ENCODE results near the gene ASAH2B.

Gene ASAH2B

DNA sequence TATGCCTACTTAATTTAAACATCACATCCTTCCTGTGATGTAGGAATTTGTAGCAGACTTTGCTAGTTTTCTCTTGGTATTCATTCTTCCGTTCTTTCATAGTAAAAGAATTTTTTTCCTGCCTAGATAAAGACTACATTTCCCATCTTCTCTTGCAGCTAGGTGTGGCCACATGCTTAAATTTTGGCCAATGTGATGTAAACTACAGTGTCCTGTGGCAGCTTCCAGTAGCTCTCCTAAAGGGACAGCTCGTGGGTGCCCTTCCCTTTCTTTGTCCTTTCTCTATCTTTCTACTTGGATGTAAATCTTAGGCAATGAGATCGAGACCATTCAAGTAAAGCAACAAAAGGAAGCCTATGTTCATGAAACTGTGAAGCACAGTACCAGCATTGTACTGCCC lies 58.6 kb downstream of the ASAH2B start:
- DNase-seq (ENCODE audit: low read depth in 2 of 2): no peak

DNA sequence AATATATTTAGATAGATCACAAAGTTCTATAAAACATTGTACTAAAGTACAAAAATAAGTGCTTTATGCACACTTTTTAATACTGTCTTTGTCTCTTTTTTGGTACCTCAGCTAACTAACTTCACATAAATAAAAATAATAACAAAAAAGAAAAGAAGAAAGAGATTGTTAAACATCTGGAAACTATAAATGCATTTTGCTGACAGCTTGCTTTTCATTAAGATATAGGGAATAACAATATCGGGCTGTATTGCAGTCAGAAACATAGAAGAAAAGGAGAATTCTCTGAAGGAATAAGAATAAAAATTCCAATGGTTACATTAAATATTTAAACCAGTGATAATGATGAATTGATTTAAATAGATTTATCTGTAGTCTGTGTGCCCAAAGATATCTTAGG lies 59.9 kb downstream of the ASAH2B start:
- no peak for DNase-seq (ENCODE audit: low read depth in 2 of 2)

- no peak for DNase-seq (ENCODE audit: low read depth in 2 of 2)
These were observed 66.4 kb downstream of the ASAH2B start for GRCh38 chr10:50805981-50806622.

DNA sequence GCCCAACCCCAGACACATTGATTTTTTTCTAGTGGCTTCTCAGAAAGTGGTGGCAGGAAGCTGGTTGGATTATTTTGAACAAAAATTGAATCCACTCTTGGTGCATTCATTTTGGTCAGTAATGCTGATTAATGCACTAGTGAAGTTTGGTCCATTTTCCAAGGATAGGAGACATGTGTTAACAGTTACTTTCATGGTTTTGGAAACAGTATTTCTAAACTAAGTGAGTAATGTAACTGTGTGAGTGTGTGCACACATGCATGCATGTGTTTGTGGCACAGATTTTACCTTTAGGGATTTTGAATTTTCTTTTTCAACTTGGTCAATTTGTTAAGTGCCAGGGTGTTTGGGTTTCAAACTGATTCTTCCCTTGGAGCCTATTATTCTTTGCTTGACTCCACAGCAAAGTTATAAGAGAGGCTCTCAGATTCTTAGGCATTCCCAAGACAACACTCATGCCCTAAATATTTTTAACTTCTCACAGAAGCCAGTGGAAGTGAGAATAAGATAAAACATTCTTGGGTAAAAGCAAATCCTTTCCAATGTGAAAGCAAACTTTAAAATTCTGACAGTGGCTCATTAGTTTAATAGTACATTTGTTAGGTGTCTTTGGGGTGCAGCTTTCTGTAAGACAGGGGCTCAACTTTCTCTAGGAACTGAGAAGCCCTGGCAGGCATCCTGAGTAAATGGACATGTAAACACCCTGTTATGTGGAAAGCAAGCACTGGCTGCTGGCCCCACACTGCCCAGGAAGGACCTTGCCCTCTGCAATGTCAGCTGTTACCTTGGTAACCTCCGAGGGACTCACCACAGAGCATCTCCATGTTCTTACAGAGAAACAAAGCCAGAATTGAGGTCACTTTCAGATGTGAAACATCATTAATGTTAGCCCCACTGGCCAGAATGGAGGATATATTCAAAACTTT lies 68.4 kb downstream of the ASAH2B start:
- DNase-seq (ENCODE audit: low read depth in 2 of 2): no peak
